Myocyte (in vitro differentiated cells): ENCODE measurements around the gene GUCA2B. TPM values are rescaled to one million over a fixed set of nuclear protein-coding genes. Genes with fewer than 3 reads are reported as not detected.

Source experiments
- DNase-seq: peaks from one replicate; pipeline ENCODE4 v3.0.0-alpha.2; 2012; ENCODE audit warnings: low read depth
- polyA plus RNA-seq: library from polyadenylated mRNA; unstranded; fragments of >200 nt; gene quantifications from one replicate; pipeline ENCODE4 v1.2.1, GENCODE V29; 2012; ENCODE audit warnings: missing spikeins
- total RNA-seq: library from RNA; depleted of rRNA; stranded (reverse); fragments of >200 nt; gene quantifications from 2 replicates; pipeline ENCODE4 v1.2.3, GENCODE V29; 2014

The GUCA2B gene
- total RNA-seq: not detected in 2 replicates
- not detected for polyA plus RNA-seq

GRCh38 chr1:42152907-42153600 is at the start of gene GUCA2B:
TSS of gene GUCA2B (plus strand) at chr1:42153410. CDS start at chr1:42153451, 41 bp downstream.
- no peak for DNase-seq

GRCh38 chr1:42105025-42105424 is 48.2 kb upstream of the GUCA2B start:
- no peak for DNase-seq

GRCh38 chr1:42108309-42108708 is 44.9 kb upstream of the GUCA2B start:
- no peak for DNase-seq

GRCh38 chr1:42109600-42109999 is 43.6 kb upstream of the GUCA2B start:
- no peak for DNase-seq

- no peak for DNase-seq
Observed at GRCh38 chr1:42114229-42114628, 39.0 kb upstream of the GUCA2B start.

GRCh38 chr1:42117214-42117613 is 36.0 kb upstream of the GUCA2B start:
- DNase-seq: no peak

GRCh38 chr1:42118125-42118524 is 35.1 kb upstream of the GUCA2B start:
- DNase-seq: peak; percentile 3

- DNase-seq: no peak
Observed at GRCh38 chr1:42122408-42122807, 30.8 kb upstream of the GUCA2B start.

- no peak for DNase-seq
Observed at GRCh38 chr1:42125552-42125951, 27.7 kb upstream of the GUCA2B start.

- no peak for DNase-seq
Observed at GRCh38 chr1:42127767-42128166, 25.4 kb upstream of the GUCA2B start.

- no peak for DNase-seq
Observed at GRCh38 chr1:42128499-42128898, 24.7 kb upstream of the GUCA2B start.

GRCh38 chr1:42128964-42129363 is 24.2 kb upstream of the GUCA2B start:
- no peak for DNase-seq

- DNase-seq: no peak
Observed at GRCh38 chr1:42130061-42130660, 23.0 kb upstream of the GUCA2B start.

GRCh38 chr1:42133390-42133789 is 19.8 kb upstream of the GUCA2B start:
- DNase-seq: no peak

GRCh38 chr1:42133809-42134526 is 19.2 kb upstream of the GUCA2B start:
- DNase-seq: no peak

- DNase-seq: no peak
Observed at GRCh38 chr1:42135426-42135825, 17.8 kb upstream of the GUCA2B start.

GRCh38 chr1:42136466-42136865 is 16.7 kb upstream of the GUCA2B start:
- no peak for DNase-seq

GRCh38 chr1:42137766-42138165 is 15.4 kb upstream of the GUCA2B start:
- DNase-seq: no peak

- DNase-seq: no peak
Observed at GRCh38 chr1:42138586-42138985, 14.6 kb upstream of the GUCA2B start.

- no peak for DNase-seq
Observed at GRCh38 chr1:42139444-42139843, 13.8 kb upstream of the GUCA2B start.

GRCh38 chr1:42140191-42140590 is 13.0 kb upstream of the GUCA2B start:
- DNase-seq: no peak

- DNase-seq: no peak
Observed at GRCh38 chr1:42141978-42142377, 11.2 kb upstream of the GUCA2B start.
